Activated naive CD4-positive, alpha-beta T cell (primary cell): ENCODE measurements around the gene APOLD1.
A peak's percentile ranks its signal among the peaks of the same experiment; 100 is the strongest.
"Not testable (repeated sequence)": the region's sequence is repeated elsewhere in the genome, so short reads cannot be mapped to it uniquely, and the experiment has no call there.

ENCODE experiments used
- DNase-seq, 4 experiments: peaks; one replicate each; lab custom pipeline; 2025; lab: John Stamatoyannopoulos, UW

Gene APOLD1

DNA sequence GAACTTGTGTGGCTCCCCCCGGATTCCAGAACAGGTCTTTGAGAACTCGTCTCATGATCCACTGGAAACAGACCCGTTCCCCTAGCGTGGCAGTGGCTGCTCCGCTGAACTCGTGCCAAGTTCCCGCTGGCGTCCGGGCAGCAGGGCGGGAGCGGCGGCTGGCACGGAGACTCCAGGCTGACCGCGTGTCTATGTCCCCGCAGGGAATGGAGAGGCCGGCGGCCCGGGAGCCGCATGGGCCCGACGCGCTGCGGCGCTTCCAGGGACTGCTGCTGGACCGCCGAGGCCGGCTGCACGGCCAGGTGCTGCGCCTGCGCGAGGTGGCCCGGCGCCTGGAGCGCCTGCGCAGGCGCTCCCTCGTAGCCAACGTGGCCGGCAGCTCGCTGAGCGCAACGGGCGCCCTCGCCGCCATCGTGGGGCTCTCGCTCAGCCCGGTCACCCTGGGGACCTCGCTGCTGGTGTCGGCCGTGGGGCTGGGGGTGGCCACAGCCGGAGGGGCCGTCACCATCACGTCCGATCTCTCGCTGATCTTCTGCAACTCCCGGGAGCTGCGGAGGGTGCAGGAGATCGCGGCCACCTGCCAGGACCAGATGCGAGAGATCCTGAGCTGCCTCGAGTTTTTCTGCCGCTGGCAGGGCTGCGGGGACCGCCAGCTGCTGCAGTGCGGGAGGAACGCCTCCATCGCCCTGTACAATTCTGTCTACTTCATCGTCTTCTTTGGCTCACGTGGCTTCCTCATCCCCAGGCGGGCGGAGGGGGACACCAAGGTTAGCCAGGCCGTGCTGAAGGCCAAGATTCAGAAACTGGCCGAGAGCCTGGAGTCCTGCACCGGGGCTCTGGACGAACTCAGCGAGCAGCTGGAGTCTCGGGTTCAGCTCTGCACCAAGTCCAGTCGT lies 1.5 kb downstream of the APOLD1 start:
- DNase-seq = peak; percentile 29 to 66 (median 42)

DNA sequence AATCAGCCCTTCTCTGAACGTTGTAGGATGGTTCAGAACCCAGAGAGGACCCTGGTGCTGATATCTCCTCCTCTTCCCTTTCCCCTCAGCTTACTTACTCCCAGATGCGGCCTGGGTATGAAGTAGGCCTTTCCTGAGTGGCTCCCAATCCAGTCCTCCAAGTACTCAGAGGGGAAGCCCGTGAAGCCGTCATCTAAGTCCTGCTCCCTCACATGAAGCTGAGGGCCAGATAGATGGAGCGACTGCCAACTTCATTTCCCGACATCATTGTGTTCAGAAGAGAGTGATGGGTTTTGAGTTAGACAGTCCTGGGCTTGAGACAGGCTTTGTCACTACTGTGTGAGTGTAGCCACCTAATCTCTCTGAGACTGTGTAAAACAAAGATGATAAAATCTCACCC lies 2.7 kb downstream of the APOLD1 start:
- no peak for DNase-seq

DNA sequence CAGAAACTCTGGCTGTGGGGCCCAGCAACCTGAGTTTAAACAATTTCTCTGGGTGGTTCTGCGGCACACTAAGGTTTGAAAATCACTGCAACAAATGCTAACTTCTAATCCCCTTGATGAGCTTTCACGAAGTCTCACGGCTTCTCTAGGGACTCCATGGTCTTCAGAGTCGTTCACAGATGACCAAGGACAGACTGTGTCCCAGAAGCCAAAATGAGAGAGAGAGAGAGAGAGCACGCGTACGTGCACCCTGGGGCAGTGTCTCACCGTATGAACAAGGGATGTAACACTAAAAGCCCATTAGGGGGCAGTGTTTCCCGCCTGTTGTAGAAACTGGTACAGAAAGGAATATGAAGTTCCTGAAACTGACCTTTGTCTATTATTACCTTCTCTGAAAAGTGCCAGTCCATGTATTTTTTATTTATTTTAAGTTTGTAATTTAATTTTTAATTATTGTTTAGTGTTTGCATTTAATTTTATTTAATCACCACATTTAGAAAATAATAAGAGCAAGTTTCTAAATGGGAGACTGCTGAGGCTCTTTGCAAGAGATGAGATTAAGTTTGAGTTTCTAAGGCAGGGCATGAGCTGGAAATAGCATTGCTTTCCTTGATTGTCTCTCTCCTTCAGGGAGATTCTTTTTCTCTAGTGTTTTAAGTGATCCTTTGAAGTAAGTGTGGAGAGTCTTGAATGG lies 3.4 kb downstream of the APOLD1 start:
- peak in 2 of 4 experiments; percentile 14 to 29 for DNase-seq

DNA sequence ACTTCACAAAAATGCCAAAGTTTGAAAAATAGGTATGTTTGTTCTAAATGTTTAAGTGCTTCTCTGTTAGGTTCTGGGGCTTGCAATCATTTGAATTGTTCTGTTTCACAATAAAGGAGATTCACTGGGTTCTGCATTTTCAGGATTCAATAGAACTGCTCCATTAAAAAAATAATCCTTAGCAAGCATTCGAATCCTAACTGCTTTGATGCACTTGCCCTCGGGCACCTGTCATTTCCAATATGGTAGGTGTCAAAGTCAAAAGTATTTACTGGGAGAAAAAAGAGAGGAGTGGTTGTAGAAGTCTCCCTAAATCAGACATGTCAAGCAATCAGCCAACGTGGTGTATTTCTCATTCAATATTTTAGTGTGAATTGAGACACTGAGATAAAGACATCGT lies 5.5 kb downstream of the APOLD1 start:
- no peak for DNase-seq

DNA sequence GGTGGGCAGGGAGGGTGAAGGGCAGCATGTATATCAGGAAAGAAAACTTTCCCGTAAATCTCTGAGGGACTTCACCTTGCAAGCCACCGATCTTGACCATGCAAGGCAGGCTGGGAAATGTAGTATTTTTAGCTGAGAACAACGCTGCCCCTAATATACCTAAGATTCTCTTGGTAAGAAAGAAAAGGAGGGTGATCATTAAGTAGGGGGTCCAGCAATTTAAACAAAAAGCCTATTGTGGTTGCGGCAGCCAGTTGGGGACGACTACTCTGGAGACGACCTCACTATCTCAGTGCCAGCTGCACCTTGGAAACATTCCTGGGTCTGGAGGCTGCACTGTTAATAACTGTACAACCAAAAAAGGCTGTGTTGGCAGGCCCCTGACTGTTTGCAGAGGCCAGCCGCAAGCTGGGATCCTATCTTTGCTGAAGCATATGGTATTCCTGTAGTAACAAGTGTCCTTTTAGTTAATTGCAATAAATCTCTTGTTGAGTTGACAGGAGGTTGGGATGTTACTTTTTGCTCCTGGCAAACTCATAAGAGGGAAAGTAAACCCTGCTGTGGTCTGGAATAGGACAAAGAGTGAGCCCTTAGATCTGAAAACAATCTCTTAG lies 6.4 kb downstream of the APOLD1 start:
- DNase-seq = no peak

DNA sequence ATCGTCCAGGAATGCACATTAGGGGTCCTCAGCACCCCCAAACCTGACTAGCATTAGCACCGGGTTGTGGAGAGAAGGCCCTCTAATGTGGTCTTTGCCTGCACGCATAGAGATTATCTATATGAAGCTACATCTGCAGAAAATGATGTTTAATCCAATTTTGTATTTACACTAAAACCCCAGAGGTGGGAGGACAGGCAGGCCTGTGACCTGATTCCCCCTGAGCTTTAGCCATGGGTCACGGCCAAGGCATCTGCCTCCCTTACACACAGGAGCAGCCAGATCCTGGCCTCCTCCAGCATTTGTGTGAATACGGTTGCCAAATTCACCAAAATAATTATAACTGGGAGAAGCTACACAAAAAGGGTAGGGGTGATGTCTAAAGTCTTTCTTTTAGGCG lies 7.0 kb downstream of the APOLD1 start:
- no peak for DNase-seq

DNA sequence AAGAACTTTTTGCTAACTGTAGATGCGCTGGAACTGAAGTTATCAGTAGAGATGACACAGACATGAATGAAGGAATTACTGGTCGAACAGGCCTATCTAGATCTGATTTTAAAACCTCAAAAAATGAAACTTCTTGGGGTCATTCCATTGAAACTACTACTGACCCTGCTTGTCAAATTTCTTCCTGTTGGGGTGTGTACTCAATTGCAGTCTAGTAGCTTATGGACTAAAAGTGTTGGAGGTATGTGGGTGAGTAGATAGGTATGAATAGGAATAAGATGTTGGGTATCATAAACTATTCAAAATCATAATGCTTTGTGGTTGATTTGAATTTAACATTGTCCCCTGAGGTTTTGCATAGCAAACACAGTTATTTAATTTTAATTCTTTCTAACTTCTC lies 9.2 kb downstream of the APOLD1 start:
- no peak for DNase-seq

DNA sequence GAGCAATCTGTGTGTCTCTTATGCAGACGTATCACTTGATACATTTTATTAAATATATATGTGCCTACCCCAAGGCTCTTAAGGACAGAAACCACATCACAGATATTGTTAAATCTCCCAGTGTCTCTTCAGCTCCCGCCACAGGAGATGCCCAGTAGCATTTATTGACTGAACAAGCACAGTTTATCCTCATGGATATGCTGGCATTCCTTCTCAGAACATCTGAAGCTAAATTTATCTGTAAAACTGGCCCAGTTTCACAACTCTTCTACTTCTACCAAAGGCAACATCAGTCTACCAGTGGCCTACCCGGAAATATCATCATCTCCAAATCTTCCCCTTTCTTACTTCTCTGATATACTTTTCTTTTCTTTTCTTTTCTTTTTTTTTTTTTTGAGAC lies 10.7 kb downstream of the APOLD1 start:
- no peak for DNase-seq

DNA sequence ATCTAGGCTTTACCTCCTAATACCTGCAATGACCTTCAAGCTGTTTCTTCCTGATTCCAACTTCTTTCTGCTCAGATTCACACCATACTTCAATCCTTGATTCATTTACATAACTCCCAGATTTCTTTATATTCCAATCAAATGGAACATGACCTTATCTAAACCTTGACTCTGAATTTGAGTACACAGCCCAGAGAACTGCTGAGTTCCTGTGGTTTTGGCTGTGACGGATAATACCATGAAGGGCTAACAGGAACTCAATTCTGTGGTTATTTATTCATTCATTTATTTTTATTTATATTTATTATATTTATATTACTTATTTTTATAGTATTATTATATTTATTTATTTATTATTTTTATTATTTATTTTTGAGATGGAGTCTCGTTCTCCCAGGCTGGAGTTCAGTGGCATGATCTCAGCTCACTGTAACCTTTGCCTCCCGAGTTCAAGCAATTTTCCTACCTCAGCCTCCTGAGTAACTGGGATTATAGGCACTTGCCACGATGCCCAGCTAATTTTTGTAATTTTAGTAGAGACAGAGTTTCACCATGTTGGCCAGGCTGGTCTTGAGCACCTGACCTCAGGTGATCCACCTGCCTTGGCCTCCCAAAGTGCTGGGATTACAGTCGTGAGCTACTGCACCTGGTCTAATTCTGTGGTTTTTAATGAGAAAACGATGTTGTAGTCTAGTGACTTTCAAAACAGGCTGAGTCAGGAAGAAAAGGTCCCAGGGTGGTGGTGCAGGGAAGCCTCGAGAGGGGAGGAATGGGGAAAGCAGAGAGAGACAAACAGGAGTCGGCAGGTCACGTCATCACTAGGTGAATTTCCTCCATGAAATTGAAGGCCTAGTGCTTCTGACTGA lies 11.7 kb downstream of the APOLD1 start:
- DNase-seq = no peak

DNA sequence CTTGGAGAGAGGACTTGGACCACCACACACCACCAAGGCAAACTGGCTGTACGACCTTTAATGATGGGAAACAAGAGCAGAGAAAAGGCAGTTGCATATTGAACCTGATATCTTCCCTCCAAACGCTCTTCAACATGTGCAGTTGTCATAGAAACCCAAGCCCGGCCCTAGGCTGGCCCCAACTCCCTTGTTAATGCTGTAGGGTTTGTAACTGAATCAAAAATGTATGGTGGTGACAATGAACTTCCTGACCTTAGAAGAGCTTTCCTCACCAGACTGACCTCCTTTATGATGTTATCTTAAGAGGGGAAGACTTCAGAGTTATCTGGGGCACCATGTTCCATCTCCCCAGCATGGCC lies 12.3 kb downstream of the APOLD1 start:
- DNase-seq = no peak

DNA sequence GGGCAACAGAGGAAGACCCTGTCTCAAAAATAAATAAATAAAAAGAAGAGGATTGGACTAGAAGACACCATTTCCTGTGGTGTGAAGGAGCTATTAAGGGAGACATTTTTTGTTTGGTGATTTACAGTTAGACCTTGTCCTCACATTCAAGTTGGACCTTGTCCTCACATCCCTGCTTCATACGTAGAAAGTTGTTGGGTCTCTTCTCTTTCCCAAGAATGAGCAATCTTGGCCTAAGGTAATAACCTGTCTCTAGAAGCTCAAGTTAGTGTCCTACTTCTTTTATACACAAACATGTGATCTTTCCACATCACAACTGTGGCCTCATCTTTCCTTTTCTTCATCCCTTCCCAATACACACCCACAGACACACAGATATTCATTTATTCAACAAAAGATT lies 13.0 kb downstream of the APOLD1 start:
- no peak for DNase-seq

DNA sequence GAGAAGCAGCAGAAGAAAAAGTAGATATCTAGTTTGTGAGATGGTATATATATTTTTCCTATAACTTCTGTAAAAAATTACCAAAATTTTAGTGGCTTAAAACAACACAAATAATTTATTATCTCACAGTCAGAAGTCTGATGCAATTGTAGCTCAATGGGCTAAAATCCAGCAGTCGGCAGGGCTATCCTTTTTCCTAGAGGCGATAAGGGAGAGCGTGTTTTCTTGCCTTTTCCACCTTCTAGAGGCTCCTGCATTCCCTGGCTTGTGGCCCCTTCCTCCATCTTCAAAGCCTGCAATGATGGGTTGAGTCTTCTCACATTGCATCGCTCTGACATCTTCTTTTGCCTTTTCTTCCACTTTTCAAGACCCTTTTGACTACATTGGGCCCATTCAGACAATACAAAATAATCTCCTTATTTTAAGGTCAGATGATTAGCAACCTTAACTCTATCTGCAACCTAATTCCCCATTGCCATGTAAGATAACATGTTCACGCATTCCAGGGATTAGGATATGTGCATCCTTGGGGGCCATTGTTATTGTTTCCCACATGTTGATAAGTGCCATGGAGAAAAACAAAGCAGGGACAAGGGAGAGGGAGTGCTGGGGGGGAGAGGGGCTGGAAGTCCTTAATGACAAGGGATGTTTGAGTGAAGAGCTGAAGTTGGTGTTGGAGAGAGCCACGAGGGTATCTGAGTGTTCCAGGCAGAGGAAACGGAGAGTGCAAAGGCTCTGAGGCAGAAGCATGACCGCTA lies 13.9 kb downstream of the APOLD1 start:
- DNase-seq = no peak

DNA sequence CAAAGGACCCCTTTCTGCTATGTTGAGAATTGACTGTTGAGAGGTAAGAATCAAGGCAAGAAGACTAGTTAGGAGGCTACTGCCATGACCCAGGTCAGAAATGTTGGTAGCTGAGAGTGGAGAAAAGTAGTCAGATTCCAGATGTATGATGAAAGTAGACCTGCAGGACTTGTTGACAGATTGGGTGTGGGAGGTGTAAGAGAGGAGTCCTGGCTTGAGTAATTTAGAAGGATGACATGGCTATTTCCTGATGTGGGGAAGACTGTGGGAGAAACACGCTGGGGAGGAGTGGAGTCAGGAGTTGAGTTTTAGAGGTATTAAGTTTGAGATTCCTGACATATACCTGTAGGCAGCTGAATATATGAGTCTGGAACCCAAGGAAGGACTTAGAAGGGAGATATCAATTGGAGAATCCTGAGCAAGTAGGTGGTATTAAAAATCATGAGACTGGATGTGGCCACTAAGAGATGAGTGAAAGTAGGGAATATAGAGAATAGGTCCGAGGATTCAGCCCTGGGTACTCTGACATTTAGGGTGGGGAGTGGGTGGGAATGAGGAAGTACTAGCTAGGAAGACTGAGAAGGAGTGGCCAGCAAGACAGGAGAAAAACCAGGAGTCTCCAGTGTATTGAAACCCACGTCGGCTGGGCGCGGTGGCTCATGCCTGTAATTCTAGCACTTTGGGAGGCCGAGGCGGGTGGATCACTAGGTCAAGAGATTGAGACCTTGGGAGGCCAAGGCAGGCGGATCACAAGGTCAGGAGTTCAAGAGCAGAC lies 15.1 kb downstream of the APOLD1 start:
- DNase-seq = no peak

DNA sequence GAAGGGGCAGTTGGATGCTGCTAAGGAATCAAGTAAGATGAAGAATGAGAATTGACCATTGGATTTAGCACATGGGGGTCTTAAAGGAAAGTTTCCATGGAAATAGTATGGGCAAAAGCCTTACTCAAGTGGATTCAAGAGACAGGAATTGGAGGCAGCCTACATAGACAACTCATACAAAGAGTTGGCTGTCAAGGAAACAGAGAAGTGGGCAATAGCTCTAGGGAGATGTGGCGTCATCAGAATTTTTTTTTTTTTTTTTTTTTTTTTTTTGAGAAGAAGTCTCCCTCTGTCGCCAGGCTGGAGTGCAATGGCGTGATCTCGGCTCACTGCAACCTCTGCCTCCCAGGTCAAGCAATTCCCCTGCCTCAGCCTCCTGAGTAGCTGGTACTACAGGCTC lies 16.2 kb downstream of the APOLD1 start:
- not testable (repeated sequence) for DNase-seq

DNA sequence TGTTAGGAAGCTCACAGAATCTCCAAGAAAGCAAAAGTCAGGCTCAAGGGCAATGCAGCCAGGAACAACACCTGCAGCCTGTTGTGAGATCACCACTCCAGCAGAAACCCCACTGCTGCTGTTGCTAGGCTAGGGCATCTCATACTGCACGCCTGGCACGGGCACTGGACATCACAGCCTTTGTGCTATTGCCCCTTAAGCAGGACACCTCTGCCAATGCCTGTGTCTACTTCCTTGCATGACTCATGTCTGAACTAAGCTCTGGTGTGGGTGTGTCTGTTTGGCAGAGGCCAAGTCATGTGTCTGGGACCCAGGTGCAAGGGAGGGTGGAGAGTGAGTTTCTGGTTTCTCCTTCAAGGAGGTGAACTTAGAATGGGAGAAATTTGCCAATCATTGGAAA lies 17.7 kb downstream of the APOLD1 start:
- DNase-seq = peak in 2 of 4 experiments; percentile 6

DNA sequence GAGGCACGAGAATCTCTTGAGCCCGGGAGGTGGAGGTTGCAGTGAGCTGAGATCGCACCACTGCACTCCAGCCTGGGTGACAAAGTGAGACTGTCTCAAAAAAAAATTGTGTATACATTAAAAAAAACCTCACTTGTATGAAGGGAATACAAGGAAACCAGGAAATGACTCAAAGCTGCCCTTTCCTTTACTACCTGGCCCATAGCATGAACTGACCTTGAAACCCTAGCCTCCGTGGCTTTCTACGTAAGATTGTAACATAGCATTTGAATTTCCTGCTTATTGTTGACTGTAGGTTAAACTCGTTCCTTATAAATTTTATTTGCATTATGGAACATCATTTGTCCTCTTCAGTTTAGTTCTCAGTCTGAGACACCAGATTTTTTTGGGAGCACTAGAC lies 18.6 kb downstream of the APOLD1 start:
- no peak for DNase-seq

DNA sequence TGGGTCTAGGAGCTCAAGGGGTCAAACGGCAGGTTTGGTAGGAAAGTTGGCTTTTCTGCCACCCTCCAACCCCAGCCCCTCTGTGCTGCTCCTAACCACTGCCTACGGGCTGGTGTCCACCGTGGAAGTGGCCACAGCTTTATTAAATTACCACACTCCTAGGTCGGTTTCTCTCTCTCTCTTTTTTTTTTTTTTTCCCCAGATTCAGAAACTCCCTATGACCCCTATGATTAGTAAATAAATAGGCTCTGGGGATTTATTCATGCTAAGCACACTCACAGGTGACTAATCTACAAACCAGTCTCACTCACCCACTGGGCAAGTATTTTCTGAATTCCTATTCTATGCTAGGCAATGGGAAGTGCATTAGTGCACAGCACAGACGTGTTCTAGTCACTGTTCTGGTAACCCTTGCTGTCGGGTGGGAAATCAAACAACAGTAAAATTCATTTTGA lies 19.0 kb downstream of the APOLD1 start:
- DNase-seq = no peak

DNA sequence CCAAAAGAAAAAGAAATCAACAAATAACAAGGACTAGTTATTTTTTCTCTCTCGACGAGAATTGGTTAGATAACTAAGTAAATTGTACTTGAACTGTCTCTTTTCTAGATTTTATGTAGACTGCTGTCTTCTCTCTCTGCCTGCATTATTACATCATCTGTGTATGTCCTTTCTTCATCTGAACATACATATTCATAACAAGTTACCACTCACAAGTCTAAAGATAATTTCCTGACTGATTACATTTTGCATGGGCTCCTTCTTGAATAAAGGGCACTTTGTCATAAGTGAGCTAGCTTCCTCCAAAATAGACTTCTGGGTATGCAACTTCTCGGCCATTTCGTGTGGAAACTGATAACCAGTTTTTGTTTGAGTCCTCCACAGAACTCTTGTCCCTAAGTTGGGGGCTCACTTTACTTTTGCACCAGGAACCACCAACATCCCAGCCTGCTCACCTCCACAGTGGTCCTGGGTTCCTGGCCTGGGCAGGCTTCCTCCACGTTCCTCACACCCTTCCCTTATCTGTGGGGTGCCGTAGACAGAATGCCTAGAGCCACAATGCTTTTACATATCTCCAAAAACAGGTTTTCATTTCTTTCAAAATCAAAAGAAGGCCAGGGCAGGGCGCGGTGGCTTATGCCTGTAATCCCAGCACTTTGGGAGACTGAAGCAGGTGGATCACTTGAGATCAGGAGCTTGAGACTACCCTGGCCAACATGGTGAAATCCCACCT lies 21.5 kb downstream of the APOLD1 start:
- DNase-seq = no peak

DNA sequence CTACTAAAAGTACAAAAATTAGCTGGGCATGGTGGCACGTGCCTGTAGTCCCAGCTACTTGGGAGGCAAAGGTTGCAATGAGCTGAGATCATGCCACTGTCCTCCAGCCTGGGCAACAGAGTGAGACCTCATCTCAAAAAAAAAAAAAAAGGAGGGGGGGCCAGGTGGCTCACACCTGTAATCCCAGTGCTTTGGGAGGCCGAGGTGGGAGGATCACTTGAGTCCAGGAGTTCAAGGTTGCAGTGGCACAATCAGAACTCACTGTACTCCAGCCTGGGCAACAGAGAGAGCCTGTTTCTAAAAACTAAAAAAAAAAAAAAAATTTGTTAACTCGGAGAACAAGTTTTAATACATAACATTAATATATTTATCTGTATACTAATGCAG lies 22.1 kb downstream of the APOLD1 start:
- not testable (repeated sequence) for DNase-seq
